ENCODE results near the gene TMEM129. TPM values are rescaled to one million over a fixed set of nuclear protein-coding genes. Genes with fewer than 3 reads are reported as not detected.

The TMEM129 gene
- total RNA-seq, 2 experiments from 2014 or later, result 39.2 to 44.0 TPM

GRCh38 chr4:1683736-1684505 lies 37.2 kb downstream of the TMEM129 start, which contains the start of gene FAM53A:
TSS of gene FAM53A (minus strand) at chr4:1684313. CDS start at chr4:1668741, 15,572 bp downstream.
- DNase-seq (ENCODE audit: low spot score), result peak; percentile 86
- intact Hi-C loops (cut with micrococcal nuclease; ENCODE audit: unreplicated experiment), result no loop called here
- peak within 1 kb of the TSS; percentile 38; the same call in 1 of the 2 replicates for H2AFZ ChIP-seq (ENCODE audit: low read length)
- peaks cover 13% of the 10 kb centered on the region for H3K4me1 ChIP-seq (ENCODE audit: insufficient read depth, low read length, poor library complexity, severe bottlenecking)
- H3K36me3 ChIP-seq (ENCODE audit: insufficient read depth, low read length), result peaks cover 3% of the 10 kb centered on the region; the same call in 1 of the 2 replicates
- peak within 1 kb of the TSS; percentile 54 for H3K4me2 ChIP-seq (ENCODE audit: low read length)
- peak within 1 kb of the TSS; percentile 66 for H3K4me3 ChIP-seq (ENCODE audit: low read depth, low read length, poor library complexity, severe bottlenecking)
- no peaks in the 10 kb centered on the region for H3K9me3 ChIP-seq (ENCODE audit: low read length)
- H3K27ac ChIP-seq (ENCODE audit: low read depth, low read length, poor library complexity, severe bottlenecking), result no peak within 1 kb of the TSS
- no TSS peak for BruUV-seq (replicated peaks)
- no peaks in the 10 kb centered on the region for H3K9me2 ChIP-seq (ENCODE audit: insufficient read depth, low read length)
- H4K20me1 ChIP-seq (ENCODE audit: insufficient read depth, low read length), result no peaks in the 10 kb centered on the region
- POLR2A ChIA-PET, result no interaction called here
- H3K79me2 ChIP-seq (ENCODE audit: insufficient read depth, low read depth, low read length), result no peaks in the 10 kb centered on the region
- no peak for TF ChIP-seq EZH2phosphoT487 (IDR thresholded peaks at IDR 0.05; ENCODE audit: borderline replicate concordance, low read depth, low read length)
- no peak for TF ChIP-seq CTCF (conservative IDR thresholded peaks at IDR 0.05; ENCODE audit: low read length)
- CTCF ChIA-PET (ENCODE audit: unreplicated experiment), result no interaction called here

- Histone ChIP-seq H3K4me2 (ENCODE audit: low read length) (peak overlapping the region; percentile 54), H3K27ac (ENCODE audit: low read depth, low read length, poor library complexity, severe bottlenecking) (no peak overlapping the region), H3K79me2 (ENCODE audit: insufficient read depth, low read depth, low read length) (no peaks in the 10 kb centered on the region), H4K20me1 (ENCODE audit: insufficient read depth, low read length) (no peaks in the 10 kb centered on the region), H3K36me3 (ENCODE audit: insufficient read depth, low read length) (no peaks in the 10 kb centered on the region), H3K4me3 (ENCODE audit: low read depth, low read length, poor library complexity, severe bottlenecking) (peak overlapping the region; percentile 66), H3K9me2 (ENCODE audit: insufficient read depth, low read length) (no peaks in the 10 kb centered on the region), H3K4me1 (ENCODE audit: insufficient read depth, low read length, poor library complexity, severe bottlenecking) (peaks cover 13% of the 10 kb centered on the region), H2AFZ (ENCODE audit: low read length) (peak overlapping the region; percentile 36; the same call in 1 of the 2 replicates), H3K9me3 (ENCODE audit: low read length) (no peaks in the 10 kb centered on the region)
- no TSS peak for BruUV-seq (replicated peaks)
- ChIA-PET CTCF (ENCODE audit: unreplicated experiment) (interaction anchor here (0.6 kb wide), 2 partner anchors 37 to 863 kb away, joined by 3 read pairs; no protein-coding TSS in a partner anchor), POLR2A (no interaction called here)
- intact Hi-C loops (cut with micrococcal nuclease; ENCODE audit: unreplicated experiment), result no loop called here
- TF ChIP-seq EZH2phosphoT487 (IDR thresholded peaks at IDR 0.05; ENCODE audit: borderline replicate concordance, low read depth, low read length) (no peak), CTCF (conservative IDR thresholded peaks at IDR 0.05; ENCODE audit: low read length) (no peak)
- no peak for DNase-seq (ENCODE audit: low spot score)
Observed at GRCh38 chr4:1683261-1683735, 37.8 kb downstream of the TMEM129 start.

GRCh38 chr4:1682860-1683259 lies 38.3 kb downstream of the TMEM129 start:
- no peak overlapping the region for H3K4me3 ChIP-seq (ENCODE audit: low read depth, low read length, poor library complexity, severe bottlenecking)
- peak overlapping the region; percentile 54; the same call in 1 of the 2 replicates for H3K4me2 ChIP-seq (ENCODE audit: low read length)
- intact Hi-C loops (cut with micrococcal nuclease; ENCODE audit: unreplicated experiment), result no loop called here
- H3K4me1 ChIP-seq (ENCODE audit: insufficient read depth, low read length, poor library complexity, severe bottlenecking), result peaks cover 13% of the 10 kb centered on the region
- H3K36me3 ChIP-seq (ENCODE audit: insufficient read depth, low read length), result no peaks in the 10 kb centered on the region
- no peaks in the 10 kb centered on the region for H3K79me2 ChIP-seq (ENCODE audit: insufficient read depth, low read depth, low read length)
- no peak for TF ChIP-seq CTCF (conservative IDR thresholded peaks at IDR 0.05; ENCODE audit: low read length)
- no peak for TF ChIP-seq EZH2phosphoT487 (IDR thresholded peaks at IDR 0.05; ENCODE audit: borderline replicate concordance, low read depth, low read length)
- CTCF ChIA-PET (ENCODE audit: unreplicated experiment), result interaction anchor here (0.6 kb wide), 2 partner anchors 37 to 863 kb away, joined by 3 read pairs; no protein-coding TSS in a partner anchor
- DNase-seq (ENCODE audit: low spot score), result no peak
- H3K9me3 ChIP-seq (ENCODE audit: low read length), result no peaks in the 10 kb centered on the region
- no peaks in the 10 kb centered on the region for H3K9me2 ChIP-seq (ENCODE audit: insufficient read depth, low read length)
- POLR2A ChIA-PET, result no interaction called here
- no TSS peak for BruUV-seq (replicated peaks)
- no peak overlapping the region for H3K27ac ChIP-seq (ENCODE audit: low read depth, low read length, poor library complexity, severe bottlenecking)
- no peak overlapping the region; the same call in 1 of the 2 replicates for H2AFZ ChIP-seq (ENCODE audit: low read length)
- no peaks in the 10 kb centered on the region for H4K20me1 ChIP-seq (ENCODE audit: insufficient read depth, low read length)

All from OCI-LY7 (cell line).